ENCODE measurements around the gene RPL13A.

The RPL13A gene

DNA sequence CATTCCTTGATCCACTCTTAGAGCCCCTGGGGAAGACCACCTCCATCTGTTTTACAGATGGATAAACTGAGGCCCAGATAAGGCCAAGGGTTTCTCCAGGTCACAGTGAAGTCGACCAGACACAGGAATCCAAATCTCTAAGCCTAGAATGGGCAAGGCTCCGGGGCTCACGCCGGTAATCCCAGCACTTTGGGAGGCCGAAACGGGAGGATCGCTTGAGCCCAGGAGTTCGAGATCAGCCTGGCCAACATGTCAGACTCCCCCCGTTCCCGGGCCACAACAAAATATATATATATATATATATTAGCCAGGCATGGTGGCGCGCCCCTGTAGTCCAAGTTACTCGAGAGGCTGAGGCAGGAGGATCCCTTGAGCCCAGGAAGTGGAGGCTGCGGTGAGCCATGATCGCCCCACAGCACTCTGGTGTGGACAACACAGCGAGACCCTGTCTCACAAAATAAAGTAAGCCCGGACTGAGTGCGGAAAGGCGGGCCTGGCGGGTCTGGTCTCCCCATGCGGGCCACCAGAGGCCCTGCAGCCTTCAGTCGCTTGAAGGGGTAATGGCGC lies 615 bp upstream of the RPL13A start:
- DNase-seq: no peak

DNA sequence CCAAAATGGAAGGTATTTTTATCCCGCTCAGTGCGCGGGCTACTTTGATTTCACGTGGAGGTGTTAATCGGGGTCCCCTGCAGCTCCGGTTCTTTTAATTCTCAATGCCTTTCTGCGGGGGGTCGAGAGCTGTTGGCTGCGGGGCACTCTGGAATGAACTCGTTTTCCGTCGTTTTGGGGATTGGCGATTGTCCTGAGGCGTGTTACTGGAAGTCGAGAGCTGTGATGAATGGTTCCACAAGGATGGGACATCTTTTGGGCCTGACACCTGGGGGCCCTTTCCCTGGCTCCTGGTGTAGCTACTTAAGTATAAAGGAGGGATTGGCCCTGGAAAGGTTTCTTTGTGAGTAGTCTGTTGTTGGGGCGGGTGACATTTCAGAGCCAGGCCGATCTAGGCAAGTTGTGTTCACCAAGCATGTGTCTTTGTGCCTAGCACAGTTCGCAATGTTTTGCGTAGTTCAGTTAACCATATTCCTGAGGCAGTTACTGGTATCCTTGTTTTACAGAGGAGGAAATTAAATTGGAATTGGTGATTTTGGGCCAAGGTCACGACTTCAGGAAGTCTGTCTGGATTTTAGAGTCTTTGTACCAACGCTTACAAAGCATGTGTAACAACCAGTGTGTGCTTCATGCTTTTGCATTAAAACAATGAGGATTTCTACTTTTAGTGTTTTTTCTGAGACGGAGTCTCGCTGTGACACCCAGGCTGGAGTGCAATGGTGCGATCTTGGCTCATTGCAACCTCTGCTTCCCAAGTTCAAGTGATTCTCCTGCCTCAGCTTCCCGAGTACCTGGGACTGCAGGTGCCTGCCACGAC lies 846 bp downstream of the RPL13A start:
- no peak for DNase-seq

DNA sequence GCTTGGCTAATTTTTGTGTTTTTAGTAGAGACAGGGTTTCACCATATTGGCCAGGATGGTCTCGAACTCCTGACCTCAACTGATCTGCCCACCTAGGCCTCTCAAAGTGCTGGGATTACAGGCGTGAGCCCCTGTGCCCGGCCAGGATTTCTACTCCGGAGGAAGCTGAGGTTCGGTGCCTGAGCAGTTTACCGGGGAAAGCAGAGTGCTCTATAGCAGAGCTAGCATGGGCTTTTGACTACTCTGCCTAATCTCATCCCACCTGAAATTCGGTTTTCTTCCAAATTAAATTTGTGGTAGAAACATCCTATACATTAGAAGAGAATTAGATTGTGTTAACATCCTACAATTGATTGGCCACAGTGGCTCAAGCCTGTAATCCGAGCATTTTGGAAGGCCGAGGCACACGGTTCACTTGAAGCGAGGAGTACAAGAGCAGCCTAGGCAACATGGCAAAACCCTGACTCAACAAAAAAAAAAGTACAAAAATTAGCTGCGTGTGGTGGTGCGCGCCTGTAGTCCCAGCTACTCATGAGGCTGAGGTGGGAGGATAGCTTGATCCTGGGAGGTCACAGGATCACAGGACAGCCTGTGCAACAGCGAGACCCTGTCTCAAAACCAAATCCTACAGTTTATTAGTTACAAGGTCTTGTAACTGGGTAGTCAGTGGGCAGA lies 1.6 kb downstream of the RPL13A start:
- no peak for DNase-seq

DNA sequence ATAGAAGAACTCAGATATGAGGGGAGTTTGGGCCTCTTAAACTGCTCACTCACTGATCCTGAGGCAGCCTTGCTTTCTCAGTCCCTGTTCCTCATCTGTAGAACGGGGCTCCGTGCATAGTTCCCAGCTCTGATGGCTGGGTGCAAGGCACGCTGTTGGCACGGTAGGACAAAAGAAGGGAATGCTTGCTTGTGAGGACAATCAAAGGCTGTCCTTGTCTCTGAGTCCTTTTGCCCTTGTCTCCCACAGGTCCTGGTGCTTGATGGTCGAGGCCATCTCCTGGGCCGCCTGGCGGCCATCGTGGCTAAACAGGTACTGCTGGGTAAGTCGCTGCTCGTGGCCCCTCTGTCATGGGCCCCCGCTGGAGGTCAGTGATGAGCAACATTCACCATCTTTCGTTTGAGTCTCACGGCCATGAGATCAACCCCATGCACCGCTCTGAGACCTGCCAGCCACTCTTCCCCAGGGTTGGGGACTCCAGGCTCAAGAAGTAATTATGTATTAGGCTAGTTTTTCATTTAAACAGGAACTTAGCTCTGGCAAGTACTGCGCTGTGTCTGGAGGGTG lies 2.3 kb downstream of the RPL13A start:
- DNase-seq: no peak

DNA sequence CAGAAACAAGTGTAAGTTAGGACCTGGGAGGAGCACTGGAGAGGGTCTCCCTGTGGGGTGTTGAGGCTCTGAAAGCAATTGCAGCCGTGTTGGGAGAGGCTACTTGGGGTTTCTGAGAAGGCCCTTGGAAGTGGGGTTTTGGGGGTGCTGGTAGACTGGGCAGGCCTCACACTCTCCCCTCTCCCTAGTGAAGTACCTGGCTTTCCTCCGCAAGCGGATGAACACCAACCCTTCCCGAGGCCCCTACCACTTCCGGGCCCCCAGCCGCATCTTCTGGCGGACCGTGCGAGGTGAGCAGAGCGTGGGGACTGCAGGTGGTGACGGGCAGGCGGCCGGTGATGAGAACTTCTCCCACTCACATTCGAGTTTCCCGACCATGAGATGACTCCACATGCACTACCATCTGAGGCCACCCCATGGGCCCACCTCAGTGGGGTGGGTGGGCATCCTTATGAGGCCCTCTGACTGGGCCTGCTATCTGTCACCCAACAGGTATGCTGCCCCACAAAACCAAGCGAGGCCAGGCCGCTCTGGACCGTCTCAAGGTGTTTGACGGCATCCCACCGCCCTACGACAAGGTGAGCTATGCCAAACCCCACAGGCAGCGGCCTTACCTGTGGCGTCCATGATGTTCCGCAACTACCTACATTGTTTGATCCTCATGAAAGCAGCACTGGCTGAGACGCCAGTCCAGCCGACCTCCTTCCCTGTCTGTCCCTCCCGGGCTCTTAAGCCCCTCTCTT lies 3.0 kb downstream of the RPL13A start:
- DNase-seq: no peak

DNA sequence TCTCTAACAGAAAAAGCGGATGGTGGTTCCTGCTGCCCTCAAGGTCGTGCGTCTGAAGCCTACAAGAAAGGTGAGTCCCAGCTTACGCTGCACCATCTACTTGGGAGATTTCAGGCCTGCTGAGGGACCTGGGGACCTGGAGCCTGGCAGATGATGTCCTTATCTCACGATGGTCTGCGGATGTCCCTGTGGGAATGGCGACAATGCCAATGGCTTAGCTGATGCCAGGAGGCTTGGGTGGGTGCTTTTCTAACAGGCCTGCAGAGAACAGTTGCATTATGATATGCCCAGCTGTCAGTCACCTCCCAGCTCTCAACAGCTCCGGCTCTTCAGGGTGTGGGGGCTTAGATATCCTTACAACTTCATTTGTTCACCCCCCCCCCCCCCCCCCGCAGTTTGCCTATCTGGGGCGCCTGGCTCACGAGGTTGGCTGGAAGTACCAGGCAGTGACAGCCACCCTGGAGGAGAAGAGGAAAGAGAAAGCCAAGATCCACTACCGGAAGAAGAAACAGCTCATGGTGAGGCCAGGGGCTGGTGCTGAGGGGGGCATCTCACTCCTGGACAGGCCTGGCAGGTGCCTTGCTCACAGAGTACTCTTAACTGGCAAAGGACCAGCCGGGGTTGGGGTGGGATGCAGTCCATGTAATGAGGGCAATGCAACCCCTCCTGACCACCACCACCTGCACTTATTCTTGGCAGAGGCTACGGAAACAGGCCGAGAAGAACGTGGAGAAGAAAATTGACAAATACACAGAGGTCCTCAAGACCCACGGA lies 3.8 kb downstream of the RPL13A start:
- no peak for DNase-seq

DNA sequence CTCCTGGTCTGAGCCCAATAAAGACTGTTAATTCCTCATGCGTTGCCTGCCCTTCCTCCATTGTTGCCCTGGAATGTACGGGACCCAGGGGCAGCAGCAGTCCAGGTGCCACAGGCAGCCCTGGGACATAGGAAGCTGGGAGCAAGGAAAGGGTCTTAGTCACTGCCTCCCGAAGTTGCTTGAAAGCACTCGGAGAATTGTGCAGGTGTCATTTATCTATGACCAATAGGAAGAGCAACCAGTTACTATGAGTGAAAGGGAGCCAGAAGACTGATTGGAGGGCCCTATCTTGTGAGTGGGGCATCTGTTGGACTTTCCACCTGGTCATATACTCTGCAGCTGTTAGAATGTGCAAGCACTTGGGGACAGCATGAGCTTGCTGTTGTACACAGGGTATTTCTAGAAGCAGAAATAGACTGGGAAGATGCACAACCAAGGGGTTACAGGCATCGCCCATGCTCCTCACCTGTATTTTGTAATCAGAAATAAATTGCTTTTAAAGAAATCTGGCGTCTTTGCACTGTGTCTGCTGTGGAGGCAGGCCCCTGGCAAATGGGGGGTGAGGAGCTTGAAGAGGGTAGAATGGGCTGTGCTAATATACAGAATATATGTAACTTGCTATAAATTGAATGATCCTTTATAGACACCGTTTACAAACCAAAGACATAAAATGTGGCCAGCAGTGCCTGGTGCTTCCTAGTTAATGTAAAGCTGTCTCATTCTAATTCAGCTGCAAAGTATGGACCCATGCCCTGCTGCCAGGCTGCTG lies 4.6 kb downstream of the RPL13A start:
- DNase-seq: no peak

DNA sequence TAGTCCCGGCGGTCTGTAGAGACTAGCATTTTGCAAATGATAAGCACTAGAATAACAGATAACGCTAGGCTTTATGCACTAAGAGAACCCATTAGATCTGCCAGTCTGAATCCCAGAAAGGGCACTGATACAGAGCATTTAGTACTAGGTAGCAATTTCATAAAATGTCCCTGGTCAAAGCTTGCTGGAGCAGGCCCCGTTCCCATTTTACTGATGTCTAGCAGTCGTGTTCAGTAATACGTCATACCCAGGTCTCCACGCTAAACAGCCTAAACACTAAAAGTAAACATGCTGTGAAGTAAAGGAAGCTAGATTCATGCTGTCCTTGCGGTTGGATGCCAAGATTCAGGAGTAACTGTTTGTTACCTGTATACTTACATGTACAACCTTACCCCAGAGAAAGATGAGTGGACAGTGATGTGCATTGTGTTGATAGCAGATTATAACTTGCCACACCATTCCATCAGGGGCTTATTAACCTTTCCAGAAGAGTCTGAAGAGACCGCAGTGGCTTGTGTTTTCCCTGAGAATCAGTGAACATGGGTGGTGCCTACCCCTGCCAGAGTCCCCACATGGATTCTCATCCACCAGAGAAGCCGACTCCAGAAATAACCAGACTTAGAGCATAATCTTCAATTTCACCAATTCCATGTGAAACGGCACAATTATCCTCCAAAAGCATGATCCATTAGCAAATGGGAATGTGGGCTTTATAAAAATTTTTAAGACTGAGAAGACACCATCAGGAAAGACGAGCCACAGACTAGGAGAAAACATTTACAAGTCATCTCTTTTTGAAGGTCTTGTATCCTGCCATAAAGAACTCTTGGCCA lies 5.4 kb downstream of the RPL13A start:
- DNase-seq: no peak

DNA sequence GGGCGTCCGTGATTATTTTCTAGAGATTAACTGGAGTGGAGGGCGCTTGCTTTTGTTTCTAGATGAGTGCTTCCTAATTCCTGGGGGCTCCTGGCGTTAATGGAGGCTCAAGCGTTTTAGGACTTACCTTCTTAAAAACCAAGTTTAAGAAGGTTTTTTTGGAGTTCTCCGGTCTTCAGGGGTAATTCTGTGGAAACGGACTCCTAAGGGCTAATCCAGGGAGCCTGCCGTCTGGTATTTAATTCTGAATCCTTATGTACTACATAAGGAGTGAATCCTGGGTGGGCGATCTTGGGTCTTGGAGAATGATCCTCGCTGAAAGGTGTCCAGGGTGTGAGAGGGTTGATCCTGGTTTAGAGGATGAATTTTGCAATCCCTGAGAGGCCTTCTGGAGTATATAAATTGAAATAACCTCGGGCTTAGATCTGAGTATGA lies 9.2 kb downstream of the RPL13A start:
- no peak for DNase-seq

DNA sequence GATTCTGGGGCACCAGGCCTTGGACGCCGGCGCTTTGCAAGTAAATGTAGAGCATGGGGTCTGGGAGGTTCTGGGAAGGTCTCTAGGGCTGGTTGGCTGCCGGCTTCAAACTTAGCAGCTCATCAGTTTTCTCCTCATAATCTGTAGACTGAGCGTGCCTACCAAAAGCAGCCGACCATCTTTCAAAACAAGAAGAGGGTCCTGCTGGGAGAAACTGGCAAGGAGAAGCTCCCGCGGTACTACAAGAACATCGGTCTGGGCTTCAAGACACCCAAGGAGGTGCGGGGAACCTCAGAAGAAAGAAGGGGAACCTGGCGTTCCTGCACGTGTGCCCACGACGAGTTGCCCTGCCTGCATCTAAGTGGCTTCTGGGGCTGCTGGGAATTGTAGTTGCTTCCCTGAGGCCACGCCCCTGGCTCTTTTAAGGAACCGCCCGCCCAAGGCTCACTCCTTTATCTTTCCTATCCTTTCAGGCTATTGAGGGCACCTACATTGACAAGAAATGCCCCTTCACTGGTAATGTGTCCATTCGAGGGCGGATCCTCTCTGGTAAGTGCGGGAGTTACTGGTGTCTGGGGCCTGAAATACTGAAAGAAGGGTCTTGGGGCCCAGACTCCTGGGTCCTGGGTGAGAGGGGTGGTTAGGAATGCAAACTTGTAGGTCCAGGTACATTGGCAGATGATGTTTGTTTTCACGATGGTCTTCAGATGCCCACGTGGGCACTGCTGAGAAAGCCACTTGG lies 9.8 kb downstream of the RPL13A start:
- peak; percentile 34 to 62 for DNase-seq

DNA sequence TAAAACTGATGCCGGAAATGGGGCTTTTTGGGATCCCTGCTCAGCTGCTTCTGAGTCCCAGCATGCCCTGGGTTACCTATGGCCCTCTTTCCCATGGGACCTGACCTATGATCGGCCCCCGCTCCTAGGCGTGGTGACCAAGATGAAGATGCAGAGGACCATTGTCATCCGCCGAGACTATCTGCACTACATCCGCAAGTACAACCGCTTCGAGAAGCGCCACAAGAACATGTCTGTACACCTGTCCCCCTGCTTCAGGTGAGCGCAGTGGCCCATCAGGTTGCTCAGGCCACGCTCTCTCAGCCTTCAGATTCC lies 10.3 kb downstream of the RPL13A start:
- no peak for DNase-seq

DNA sequence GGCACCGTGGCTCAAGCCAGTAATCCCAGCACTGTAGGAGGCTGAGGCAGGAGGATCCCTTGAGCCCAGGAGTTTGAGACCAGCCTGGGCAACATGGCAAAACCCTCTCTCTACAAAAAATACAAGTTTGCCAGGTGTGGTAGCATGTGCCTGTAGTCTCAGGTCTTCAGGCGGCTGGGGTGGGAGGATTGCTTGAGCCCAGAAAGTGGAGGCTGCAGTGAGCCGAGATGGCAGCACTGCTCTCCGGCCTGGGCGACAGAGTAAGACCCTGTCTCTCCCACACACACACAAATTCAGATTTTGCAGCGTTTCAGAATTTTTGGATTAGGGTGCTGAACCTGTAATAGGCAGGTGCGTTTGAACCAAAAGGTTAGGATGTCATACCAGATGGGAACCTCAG lies 11.1 kb downstream of the RPL13A start:
- DNase-seq: no peak

DNA sequence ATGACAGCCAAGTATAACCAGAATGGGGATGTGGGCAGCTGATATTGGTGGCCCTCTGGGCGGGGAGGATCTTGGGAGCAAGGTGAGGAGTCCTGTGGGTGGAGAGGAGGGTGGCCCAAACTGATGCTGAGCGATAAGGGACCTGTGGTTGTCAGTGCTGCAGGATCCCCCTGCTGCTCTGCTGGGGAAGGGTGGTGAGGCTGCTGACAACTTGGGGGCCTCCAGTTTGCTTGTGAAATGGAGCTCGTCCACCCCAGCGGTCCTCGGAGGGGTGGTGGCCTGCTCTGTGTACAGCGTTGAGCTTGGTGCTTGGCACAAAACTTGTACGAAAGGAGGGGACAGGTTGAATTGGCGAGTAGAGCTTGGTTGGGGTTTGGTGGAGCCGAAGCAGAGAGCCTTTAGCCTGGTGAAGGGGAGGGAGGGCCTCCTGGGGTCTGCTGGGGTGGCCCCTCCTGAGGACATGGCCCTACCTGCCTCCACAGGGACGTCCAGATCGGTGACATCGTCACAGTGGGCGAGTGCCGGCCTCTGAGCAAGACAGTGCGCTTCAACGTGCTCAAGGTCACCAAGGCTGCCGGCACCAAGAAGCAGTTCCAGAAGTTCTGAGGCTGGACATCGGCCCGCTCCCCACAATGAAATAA lies 11.7 kb downstream of the RPL13A start:
- DNase-seq: no peak

DNA sequence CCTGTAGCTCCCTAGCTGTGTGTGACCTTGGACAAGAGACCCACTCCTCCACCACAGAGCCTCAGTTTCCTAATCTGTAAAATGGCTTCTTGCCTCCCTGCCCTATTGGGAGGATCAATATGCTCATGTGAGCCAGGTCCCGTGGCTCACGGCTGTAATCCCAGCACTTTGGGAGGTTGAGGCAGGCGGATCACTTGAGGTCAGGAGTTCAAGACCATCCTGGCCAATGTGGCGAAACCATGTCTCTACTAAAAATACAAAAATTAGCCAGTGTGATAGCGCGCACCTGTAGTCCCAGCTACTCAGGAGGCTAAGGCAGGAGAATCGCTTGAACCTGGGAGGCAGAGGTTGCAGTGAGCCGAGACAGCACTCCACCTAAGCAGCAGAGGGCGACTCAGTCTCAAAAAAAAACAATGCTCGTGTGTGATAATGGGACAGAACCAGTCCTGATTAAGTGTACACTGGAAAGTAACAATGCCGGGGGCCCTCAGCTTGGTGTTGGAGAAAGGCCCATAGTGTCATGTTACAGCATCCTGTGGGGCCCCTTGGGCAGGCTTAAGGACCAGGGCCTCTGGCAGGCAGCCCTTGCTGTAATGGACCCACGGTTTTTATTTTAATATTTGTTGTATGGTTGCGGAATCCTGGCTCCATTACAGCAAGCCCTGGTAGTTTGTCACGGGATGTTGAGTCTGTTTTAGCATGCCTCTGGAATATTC lies 15.6 kb downstream of the RPL13A start:
- DNase-seq: peak; percentile 64 to 81

DNA sequence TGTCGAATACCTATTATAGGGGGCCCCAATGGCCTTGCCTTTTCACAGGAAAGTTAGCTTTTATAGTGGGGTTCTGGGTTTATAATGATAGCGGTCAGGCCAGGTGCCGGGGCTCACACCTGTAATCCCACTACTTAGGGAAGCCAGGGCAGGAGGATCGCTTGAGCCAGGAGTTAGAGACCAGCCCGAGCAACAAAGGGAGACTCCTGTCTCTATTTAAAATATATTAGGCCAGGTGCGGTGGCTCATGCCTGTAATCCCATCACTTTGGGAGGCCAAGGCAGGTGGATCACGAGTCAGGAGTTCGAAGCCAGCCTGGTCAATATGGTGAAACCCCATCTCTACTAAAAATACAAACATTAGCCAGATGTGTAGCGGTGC lies 16.2 kb downstream of the RPL13A start:
- no peak for DNase-seq

DNA sequence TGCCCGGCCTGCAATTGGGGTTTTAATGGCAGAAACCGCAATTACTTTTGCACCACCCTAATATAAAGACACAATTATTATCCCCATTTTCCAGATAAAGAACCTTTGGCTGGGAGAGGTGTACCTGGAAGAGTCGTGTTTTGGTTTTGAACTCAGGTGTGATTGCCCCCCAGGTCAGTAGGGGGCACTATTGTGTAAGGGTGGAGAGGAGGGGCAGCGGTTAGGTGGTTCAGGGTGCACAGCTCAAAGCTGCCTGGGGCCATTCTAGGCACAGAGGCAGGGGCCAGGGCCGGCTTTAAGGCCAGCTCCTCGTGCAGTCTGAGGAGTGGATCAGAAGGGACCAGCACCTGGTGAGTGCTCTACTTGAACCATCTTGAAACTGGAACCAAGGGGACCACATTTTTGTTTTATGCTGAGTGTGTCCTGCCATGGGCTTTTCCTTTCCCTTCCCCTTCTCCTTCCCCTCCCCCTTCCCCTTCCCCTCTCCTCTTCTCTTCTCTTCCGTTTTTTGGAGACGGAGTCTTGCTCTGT lies 19.2 kb downstream of the RPL13A start:
- DNase-seq: peak in 1 of 2 experiments; percentile 81

DNA sequence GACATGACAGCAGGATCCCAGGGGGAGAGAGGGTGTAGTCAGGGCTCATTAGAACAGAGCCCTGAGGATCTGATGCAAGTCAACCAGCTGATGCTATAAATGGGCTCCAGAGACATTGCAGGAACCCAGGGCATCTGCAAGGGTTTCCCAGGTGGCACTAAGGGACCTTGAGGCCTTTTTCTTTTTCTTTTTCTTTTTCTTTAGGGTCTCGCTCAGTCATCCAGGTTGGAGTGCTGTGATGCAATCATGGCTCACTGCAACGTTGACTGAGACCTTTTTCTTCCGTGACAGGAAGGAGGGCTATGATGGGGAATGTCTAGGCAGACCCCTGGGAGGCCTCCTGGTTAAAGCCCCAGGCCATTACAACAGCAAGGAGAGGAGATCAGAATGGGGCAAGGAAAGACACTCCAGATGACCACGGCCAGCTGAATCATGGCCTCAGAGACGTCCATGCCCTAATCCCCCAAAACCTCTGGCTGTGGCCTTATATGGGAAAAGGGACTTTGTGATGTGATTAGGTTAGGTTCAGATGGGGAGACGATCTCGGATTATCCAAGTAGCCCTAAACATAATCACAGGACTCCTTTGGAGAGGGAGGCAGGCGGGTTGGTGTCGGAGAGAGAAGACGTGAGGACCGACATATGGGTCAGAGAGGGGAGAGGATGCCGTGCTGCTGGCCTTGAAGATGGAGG lies 20.5 kb downstream of the RPL13A start:
- DNase-seq: no peak
